Brain microvascular endothelial cell (primary cell): Measurements from ENCODE around the gene MFSD6L.
"Not testable (repeated sequence)": the region's sequence is repeated elsewhere in the genome, so short reads cannot be mapped to it uniquely, and the experiment has no call there.

Source experiments
- DNase-seq: peaks from one replicate; pipeline ENCODE4 v3.0.0-alpha.2; 2020
- H3K27ac ChIP-seq: fragments of 250-450 bp; sonication (Bioruptor Pico); 2 replicates; pipeline ENCODE4 v1.5.1; 2020; ENCODE audit warnings: mild to moderate bottlenecking, moderate library complexity
- H3K27me3 ChIP-seq: fragments of 250-450 bp; sonication (Bioruptor Pico); replicated peaks from 2 replicates; pipeline ENCODE4 v1.5.1; 2020; ENCODE audit warnings: mild to moderate bottlenecking
- H3K36me3 ChIP-seq: fragments of 250-450 bp; sonication (Bioruptor Pico); replicated peaks from 2 replicates; pipeline ENCODE4 v1.5.1; 2020; ENCODE audit warnings: mild to moderate bottlenecking
- H3K4me3 ChIP-seq: 2 replicates; pipeline ENCODE4 v1.5.1; 2011; ENCODE audit warnings: low read depth, mild to moderate bottlenecking, control low read depth, low read length, moderate library complexity
- in situ Hi-C: cut with HindIII; loops from 2 replicates; pipeline ENCODE4 v1.10.0; 2017; ENCODE audit warnings: low sequenced_read_pairs, low pct_ligation_motif_present
- TF ChIP-seq, protein P1 (sequence below): IDR thresholded peaks from 2 replicates; pipeline ENCODE4 v1.5.1; 2011; ENCODE audit warnings: low read depth, mild to moderate bottlenecking, moderate library complexity, low read length, control low read depth, inconsistent platforms; ENCODE audit errors: missing control alignments

MFSD6L gene

GRCh38 chr17:8806926-8807550, 7.9 kb upstream of the MFSD6L start:
- no peak for DNase-seq
- Histone ChIP-seq H3K4me3 (no peak overlapping the region), H3K27ac (no peak overlapping the region), H3K36me3 (no peaks in the 10 kb centered on the region), H3K27me3 (no peaks in the 10 kb centered on the region)
- in situ Hi-C loops, result no loop called here
- TF ChIP-seq, protein P1, sequence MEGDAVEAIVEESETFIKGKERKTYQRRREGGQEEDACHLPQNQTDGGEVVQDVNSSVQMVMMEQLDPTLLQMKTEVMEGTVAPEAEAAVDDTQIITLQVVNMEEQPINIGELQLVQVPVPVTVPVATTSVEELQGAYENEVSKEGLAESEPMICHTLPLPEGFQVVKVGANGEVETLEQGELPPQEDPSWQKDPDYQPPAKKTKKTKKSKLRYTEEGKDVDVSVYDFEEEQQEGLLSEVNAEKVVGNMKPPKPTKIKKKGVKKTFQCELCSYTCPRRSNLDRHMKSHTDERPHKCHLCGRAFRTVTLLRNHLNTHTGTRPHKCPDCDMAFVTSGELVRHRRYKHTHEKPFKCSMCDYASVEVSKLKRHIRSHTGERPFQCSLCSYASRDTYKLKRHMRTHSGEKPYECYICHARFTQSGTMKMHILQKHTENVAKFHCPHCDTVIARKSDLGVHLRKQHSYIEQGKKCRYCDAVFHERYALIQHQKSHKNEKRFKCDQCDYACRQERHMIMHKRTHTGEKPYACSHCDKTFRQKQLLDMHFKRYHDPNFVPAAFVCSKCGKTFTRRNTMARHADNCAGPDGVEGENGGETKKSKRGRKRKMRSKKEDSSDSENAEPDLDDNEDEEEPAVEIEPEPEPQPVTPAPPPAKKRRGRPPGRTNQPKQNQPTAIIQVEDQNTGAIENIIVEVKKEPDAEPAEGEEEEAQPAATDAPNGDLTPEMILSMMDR, result no peak

DNA sequence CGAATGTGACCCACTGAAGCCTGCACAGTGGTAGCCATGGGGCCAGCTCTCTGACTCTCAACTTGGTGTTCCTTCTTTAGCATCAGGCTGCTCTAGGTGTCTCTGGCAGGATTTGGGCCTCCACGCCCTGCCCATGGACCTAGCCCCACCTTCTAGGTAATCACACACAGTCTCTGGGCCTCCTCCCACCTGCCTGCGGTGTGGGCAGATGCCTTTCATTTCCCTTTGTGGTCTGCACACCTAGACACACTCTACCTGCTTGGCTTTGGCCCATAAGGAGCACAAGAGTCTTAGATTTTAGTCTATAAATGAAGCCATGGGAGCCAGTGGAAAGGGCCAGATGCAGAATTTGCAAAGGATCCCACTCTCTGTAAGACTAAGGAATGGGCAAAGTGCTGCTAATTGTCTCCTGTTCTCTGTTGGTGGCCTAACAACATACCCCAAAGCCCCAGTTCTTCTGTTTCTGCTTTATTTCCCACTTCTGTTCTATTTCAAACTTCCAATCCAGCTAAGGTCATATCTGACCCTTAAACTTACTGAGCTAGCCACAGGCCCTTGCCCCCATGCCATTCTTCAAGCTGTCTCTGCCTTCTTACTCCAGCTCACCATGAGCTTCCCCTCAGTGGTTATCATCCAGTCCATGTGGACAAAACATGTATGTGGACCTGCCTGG, 7.2 kb upstream of the MFSD6L start:
- H3K4me3 ChIP-seq, result no peak overlapping the region
- H3K36me3 ChIP-seq, result no peaks in the 10 kb centered on the region
- no peak for DNase-seq
- in situ Hi-C loops, result no loop called here
- TF ChIP-seq, protein P1, result no peak
- no peak overlapping the region for H3K27ac ChIP-seq
- H3K27me3 ChIP-seq, result no peaks in the 10 kb centered on the region

DNA sequence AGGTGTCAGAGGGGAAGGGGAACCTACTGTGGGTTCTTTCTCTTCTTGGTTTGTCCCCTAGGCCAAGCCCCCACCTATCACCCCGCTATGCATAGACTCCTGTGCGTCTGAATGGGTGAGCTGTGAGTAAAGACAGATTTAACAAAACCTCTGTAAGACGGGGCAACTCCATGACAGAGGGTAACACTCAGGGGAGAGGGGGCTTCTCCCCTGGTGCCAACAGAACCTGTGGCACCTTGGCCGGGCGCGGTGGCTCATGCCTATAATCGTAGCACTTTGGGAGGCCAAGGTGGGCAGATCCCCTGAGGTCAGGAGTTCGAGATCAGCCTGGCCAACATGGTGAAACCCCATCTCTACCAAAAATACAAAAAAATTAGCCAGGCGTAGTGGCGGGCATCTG, 6.2 kb upstream of the MFSD6L start:
- H3K27ac ChIP-seq, H3K4me3 ChIP-seq, in situ Hi-C loops, DNase-seq, H3K27me3 ChIP-seq, H3K36me3 ChIP-seq: not testable (repeated sequence)

- DNase-seq, result no peak
- Histone ChIP-seq H3K4me3 (no peak overlapping the region), H3K27me3 (peaks cover 3% of the 10 kb centered on the region), H3K36me3 (no peaks in the 10 kb centered on the region), H3K27ac (no peak overlapping the region)
- in situ Hi-C loops, result no loop called here
- TF ChIP-seq, protein P1, result no peak
Measured at GRCh38 chr17:8803531-8804420, 4.6 kb upstream of the MFSD6L start.

GRCh38 chr17:8801135-8801840, 2.1 kb upstream of the MFSD6L start:
- H3K36me3 ChIP-seq, result no peaks in the 10 kb centered on the region
- H3K4me3 ChIP-seq, result no peak overlapping the region
- no peak overlapping the region for H3K27ac ChIP-seq
- TF ChIP-seq, protein P1, result no peak
- in situ Hi-C loops, result no loop called here
- DNase-seq, result no peak
- peaks cover 8% of the 10 kb centered on the region for H3K27me3 ChIP-seq
